Measurements from ENCODE around the gene EHMT1.

DNA sequence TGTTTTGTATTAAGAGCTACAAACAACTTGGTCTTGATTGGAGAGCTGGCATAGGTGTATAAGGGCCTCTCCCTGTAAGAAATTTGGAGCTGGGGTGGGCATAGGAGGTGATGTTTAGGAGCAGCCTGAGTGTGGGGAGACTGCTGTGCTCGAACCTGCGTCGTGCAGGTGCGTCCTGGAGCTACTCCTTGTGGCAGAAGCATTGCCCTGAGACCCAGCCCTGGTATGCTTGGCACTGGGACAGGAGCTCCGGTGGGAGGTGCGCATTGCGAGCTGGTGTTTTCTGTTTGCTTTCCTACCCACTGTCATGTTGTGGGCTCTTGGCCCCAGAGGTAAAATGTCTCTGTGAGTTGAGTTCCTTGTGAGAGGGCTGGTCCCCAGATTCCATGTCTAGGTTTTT is 46.4 kb downstream of the EHMT1 start:
- TF ChIP-seq, protein P1, sequence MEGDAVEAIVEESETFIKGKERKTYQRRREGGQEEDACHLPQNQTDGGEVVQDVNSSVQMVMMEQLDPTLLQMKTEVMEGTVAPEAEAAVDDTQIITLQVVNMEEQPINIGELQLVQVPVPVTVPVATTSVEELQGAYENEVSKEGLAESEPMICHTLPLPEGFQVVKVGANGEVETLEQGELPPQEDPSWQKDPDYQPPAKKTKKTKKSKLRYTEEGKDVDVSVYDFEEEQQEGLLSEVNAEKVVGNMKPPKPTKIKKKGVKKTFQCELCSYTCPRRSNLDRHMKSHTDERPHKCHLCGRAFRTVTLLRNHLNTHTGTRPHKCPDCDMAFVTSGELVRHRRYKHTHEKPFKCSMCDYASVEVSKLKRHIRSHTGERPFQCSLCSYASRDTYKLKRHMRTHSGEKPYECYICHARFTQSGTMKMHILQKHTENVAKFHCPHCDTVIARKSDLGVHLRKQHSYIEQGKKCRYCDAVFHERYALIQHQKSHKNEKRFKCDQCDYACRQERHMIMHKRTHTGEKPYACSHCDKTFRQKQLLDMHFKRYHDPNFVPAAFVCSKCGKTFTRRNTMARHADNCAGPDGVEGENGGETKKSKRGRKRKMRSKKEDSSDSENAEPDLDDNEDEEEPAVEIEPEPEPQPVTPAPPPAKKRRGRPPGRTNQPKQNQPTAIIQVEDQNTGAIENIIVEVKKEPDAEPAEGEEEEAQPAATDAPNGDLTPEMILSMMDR (IDR thresholded peaks at IDR 0.05), result no peak
- no peak for TF ChIP-seq EZH2 (IDR thresholded peaks at IDR 0.05; ENCODE audit: borderline replicate concordance, insufficient read depth, low read depth, low read length, poor library complexity, severe bottlenecking)
